ENCODE data around the gene PLAAT4.

The PLAAT4 gene

GRCh38 chr11:63504054-63504453 is 32.6 kb upstream of the PLAAT4 start:
- H3K4me3 ChIP-seq (ENCODE audit: low read depth, low read length), result no peak overlapping the region
- no peak for TF ChIP-seq CTCF (IDR thresholded peaks at IDR 0.05; ENCODE audit: low read depth, low read length)

- H3K4me3 ChIP-seq (ENCODE audit: low read depth, low read length), result no peak overlapping the region
- no peak for TF ChIP-seq CTCF (IDR thresholded peaks at IDR 0.05; ENCODE audit: low read depth, low read length)
Observed at GRCh38 chr11:63504933-63505586, 31.5 kb upstream of the PLAAT4 start.

- no peak within 1 kb of the TSS for H3K4me3 ChIP-seq (ENCODE audit: low read depth, low read length)
- no peak for TF ChIP-seq CTCF (IDR thresholded peaks at IDR 0.05; ENCODE audit: low read depth, low read length)
Observed at GRCh38 chr11:63505857-63506528, 30.6 kb upstream of the PLAAT4 start, which contains the start of gene LGALS12. Gene LGALS12 (plus strand): TSS chr11:63506084. CDS start chr11:63506459, 375 bp downstream.

GRCh38 chr11:63506876-63507275 is 29.7 kb upstream of the PLAAT4 start:
- no peak for TF ChIP-seq CTCF (IDR thresholded peaks at IDR 0.05; ENCODE audit: low read depth, low read length)

GRCh38 chr11:63507511-63507910 is 29.1 kb upstream of the PLAAT4 start:
- no peak for TF ChIP-seq CTCF (IDR thresholded peaks at IDR 0.05; ENCODE audit: low read depth, low read length)
- H3K4me3 ChIP-seq (ENCODE audit: low read depth, low read length), result no peak overlapping the region

More at GRCh38 chr11:63506876-63507275, 29.7 kb upstream of the PLAAT4 start:
- no peak overlapping the region for H3K4me3 ChIP-seq (ENCODE audit: low read depth, low read length)

- no peak overlapping the region for H3K4me3 ChIP-seq (ENCODE audit: low read depth, low read length)
- TF ChIP-seq CTCF (IDR thresholded peaks at IDR 0.05; ENCODE audit: low read depth, low read length), result no peak
Observed at GRCh38 chr11:63508009-63508408, 28.6 kb upstream of the PLAAT4 start.

- TF ChIP-seq CTCF (IDR thresholded peaks at IDR 0.05; ENCODE audit: low read depth, low read length), result no peak
- H3K4me3 ChIP-seq (ENCODE audit: low read depth, low read length), result no peak overlapping the region
Observed at GRCh38 chr11:63508745-63509144, 27.9 kb upstream of the PLAAT4 start.

All from WI38 (cell line).